Uterus (tissue), 4 donors: ENCODE results near the gene ABCA2. TPM values are rescaled to one million over a fixed set of nuclear protein-coding genes. Genes with fewer than 3 reads are reported as not detected.
A peak's percentile ranks its signal among the peaks of the same experiment; 100 is the strongest.
"Not testable (repeated sequence)": the region's sequence is repeated elsewhere in the genome, so short reads cannot be mapped to it uniquely, and the experiment has no call there.

Experiments
- DNase-seq, 2 donors: peaks; one replicate each; pipeline ENCODE4 v3.0.0-alpha.2; 2019 to 2020
- H3K27ac ChIP-seq, 2 donors: fragments of 200-600 bp; sonication (generic); 1 replicate in 1 of 2; 2 replicates in 1 of 2; pipeline ENCODE4 v1.5.1; 2016 to 2018
- H3K27me3 ChIP-seq, 2 donors: fragments of 200-600 bp; sonication (generic); one replicate each; pipeline ENCODE4 v1.5.1; 2018 to 2019; ENCODE audit warnings: control low read depth in 1 of 2
- H3K36me3 ChIP-seq, 2 donors: fragments of 200-600 bp; sonication (generic); one replicate each; pipeline ENCODE4 v1.5.1; 2019; ENCODE audit warnings: control low read depth in 1 of 2
- H3K4me1 ChIP-seq, 2 donors: fragments of 200-600 bp; sonication (generic); one replicate each; pipeline ENCODE4 v1.5.1; 2018 to 2019; ENCODE audit warnings: control low read depth in 1 of 2
- H3K4me3 ChIP-seq, 2 donors: fragments of 200-600 bp; sonication (generic); 1 replicate in 1 of 2; 2 replicates in 1 of 2; pipeline ENCODE4 v1.5.1; 2018 to 2019; ENCODE audit warnings: mild to moderate bottlenecking in 1 of 2
- H3K9me3 ChIP-seq, 2 donors: fragments of 200-600 bp; sonication (generic); one replicate each; pipeline ENCODE4 v1.5.1; 2019; ENCODE audit warnings: control low read depth in 1 of 2
- POLR2A ChIP-seq, 2 donors: fragments of 450-650 bp; IDR thresholded peaks; one replicate each; pipeline ENCODE4 v1.6.1; 2016; ENCODE audit warnings: antibody characterized with exemption in 2 of 2, mild to moderate bottlenecking in 1 of 2, moderate library complexity in 1 of 2
- intact Hi-C: fragments of 100-400 bp; cut with DNase I; formaldehyde crosslinking; loops from one replicate; pipeline ENCODE4 v1.15.1; 2023; ENCODE audit warnings: low total_unique reads
- total RNA-seq, 4 donors: library from RNA; depleted of rRNA in 3 of 4; stranded (reverse); fragments of >200 nt in 3 of 4; gene quantifications; one replicate each; pipeline versions ENCODE4 v1.1.0 to v1.2.4, GENCODE V29; 2014 to 2023
- TF ChIP-seq, protein P1 (sequence below), 4 experiments: fragments of 200-600 bp in 2 of 4; fragments of 450-650 bp in 2 of 4; sonication (generic) in 2 of 4; IDR thresholded peaks; one replicate each; pipeline ENCODE4 v1.5.1; 2016 to 2019; ENCODE audit warnings: antibody characterized with exemption in 4 of 4, mild to moderate bottlenecking in 2 of 4, moderate library complexity in 1 of 4
- donor health status: DM: yes; HTN: yes; CAD: no.

Gene ABCA2
- total RNA-seq, 4 donors from 2014 or later = 24.8 to 36.9 (median 26.1) TPM

DNA sequence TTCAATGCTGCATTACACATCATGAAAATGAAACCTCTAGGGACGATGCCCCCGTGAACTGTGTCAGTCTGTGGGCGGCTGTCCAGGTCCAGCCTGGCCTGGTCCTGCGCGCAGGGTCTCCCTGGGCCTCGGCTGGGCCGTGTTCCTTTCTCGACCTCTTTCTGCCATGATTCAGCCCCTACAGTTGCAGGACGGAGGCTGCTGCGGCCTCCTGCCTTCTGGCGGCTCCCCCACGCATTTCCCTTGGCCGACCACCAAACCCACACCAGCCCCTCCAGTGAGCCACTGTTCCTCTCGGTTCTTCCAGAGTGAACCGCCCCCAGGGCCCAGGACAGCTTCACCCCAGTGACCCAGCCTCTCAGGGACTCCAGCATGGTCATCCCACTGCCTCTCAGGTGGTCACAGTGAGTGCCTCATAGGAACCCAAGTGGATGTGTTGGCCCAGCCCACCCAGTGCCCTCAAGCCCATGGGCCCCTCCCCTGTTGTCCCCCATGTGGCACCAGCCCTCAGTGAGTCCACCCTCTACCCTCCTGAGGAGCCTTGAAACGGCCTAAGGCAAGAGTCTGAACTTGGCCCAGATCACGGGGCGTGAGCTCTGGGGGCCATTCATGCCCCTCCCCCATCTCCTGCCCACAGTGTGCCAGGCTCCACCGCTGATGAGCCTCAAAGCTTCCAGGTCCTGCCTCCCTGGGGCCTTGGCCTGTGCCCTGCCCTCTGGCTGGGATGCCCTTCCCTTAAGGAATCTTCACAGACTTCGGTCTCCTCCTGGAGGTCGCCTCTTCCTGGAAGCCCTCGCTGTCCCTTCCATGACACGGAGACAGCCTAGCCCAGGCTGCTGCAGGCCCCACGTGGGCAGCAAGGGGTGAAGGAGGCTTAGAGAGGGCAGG, 21.7 kb downstream of the ABCA2 start:
- H3K27me3 ChIP-seq = no peaks in the 10 kb centered on the region
- no peaks in the 10 kb centered on the region for H3K36me3 ChIP-seq
- intact Hi-C loops = no loop called here
- H3K9me3 ChIP-seq = no peaks in the 10 kb centered on the region
- no peak overlapping the region for H3K4me3 ChIP-seq
- H3K27ac ChIP-seq = no peak overlapping the region
- TF ChIP-seq POLR2A (IDR thresholded peaks at IDR 0.05) = no peak
- TF ChIP-seq, protein P1, sequence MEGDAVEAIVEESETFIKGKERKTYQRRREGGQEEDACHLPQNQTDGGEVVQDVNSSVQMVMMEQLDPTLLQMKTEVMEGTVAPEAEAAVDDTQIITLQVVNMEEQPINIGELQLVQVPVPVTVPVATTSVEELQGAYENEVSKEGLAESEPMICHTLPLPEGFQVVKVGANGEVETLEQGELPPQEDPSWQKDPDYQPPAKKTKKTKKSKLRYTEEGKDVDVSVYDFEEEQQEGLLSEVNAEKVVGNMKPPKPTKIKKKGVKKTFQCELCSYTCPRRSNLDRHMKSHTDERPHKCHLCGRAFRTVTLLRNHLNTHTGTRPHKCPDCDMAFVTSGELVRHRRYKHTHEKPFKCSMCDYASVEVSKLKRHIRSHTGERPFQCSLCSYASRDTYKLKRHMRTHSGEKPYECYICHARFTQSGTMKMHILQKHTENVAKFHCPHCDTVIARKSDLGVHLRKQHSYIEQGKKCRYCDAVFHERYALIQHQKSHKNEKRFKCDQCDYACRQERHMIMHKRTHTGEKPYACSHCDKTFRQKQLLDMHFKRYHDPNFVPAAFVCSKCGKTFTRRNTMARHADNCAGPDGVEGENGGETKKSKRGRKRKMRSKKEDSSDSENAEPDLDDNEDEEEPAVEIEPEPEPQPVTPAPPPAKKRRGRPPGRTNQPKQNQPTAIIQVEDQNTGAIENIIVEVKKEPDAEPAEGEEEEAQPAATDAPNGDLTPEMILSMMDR (IDR thresholded peaks at IDR 0.05) = no peak
- DNase-seq = no peak
- no peaks in the 10 kb centered on the region for H3K4me1 ChIP-seq

DNA sequence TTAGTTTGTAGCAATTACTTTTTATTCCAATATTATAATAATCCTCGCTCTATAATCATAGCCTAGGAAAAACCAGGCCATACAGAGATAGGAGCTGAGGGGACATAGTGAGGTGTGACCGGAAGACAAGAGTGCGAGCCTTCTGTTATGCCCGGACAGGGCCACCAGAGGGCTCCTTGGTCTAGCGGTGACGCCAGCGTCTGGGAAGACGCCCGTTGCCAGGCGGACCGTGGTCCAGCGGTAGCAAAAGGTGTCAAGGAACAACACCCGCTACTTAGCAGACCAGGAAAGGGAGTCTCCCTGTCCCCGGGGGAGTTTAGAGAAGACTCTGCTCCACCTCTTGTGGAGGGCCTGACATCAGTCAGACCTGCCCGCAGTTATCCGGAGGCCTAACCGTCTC, 23.8 kb downstream of the ABCA2 start:
- H3K4me1 ChIP-seq, H3K9me3 ChIP-seq, H3K4me3 ChIP-seq, DNase-seq, intact Hi-C loops, H3K27ac ChIP-seq, H3K36me3 ChIP-seq, H3K27me3 ChIP-seq: not testable (repeated sequence)
- TF ChIP-seq, protein P1 (IDR thresholded peaks at IDR 0.05) = peak in 1 of 4 experiments; percentile 24

GRCh38 chr9:137002646-137003041, 25.4 kb downstream of the ABCA2 start:
- no peaks in the 10 kb centered on the region for H3K4me1 ChIP-seq
- DNase-seq = no peak
- TF ChIP-seq POLR2A (IDR thresholded peaks at IDR 0.05) = no peak
- TF ChIP-seq, protein P1 (IDR thresholded peaks at IDR 0.05) = no peak
- no peak overlapping the region for H3K4me3 ChIP-seq
- H3K27me3 ChIP-seq = no peaks in the 10 kb centered on the region
- no peaks in the 10 kb centered on the region for H3K36me3 ChIP-seq
- intact Hi-C loops = no loop called here
- no peaks in the 10 kb centered on the region for H3K9me3 ChIP-seq
- H3K27ac ChIP-seq = no peak overlapping the region

- Histone ChIP-seq H3K27me3 (no peaks in the 10 kb centered on the region), H3K9me3 (no peaks in the 10 kb centered on the region), H3K4me3 (no peak overlapping the region), H3K36me3 (no peaks in the 10 kb centered on the region), H3K4me1 (no peaks in the 10 kb centered on the region), H3K27ac (no peak overlapping the region)
- TF ChIP-seq POLR2A (IDR thresholded peaks at IDR 0.05) = no peak
- TF ChIP-seq, protein P1 (IDR thresholded peaks at IDR 0.05) = no peak
- DNase-seq = no peak
- intact Hi-C loops = no loop called here
Measured at GRCh38 chr9:137001857-137002645, 26.0 kb downstream of the ABCA2 start.
